ENCODE data around the gene CAPN12. TPM values are rescaled to one million over a fixed set of nuclear protein-coding genes. Genes with fewer than 3 reads are reported as not detected.
A peak's percentile ranks its signal among the peaks of the same experiment; 100 is the strongest.

Gene CAPN12
- total and polyA plus RNA-seq, 10 of the 15 experiments (the other 5 are each of a cell fraction or from before 2014, with no cell fraction given) = 0.64 to 4.6 (median 2.0) TPM

GRCh38 chr19:38718747-38719543 lies 25.3 kb downstream of the CAPN12 start:
- CTCF ChIA-PET = interaction anchor here (1.7 kb wide), 1 partner anchor 85 kb away, joined by 3 read pairs; no protein-coding TSS in a partner anchor
- H3K79me2 ChIP-seq (ENCODE audit: control insufficient read depth, insufficient read depth, low read length) = no peaks in the 10 kb centered on the region
- 92% methylated on average over 24 of the region's 24 CpGs for WGBS (ENCODE audit: insufficient coverage, insufficient replicate concordance, low lambda C conversion rate, missing lambda C conversion rate)
- H3K27ac ChIP-seq (ENCODE audit: control insufficient read depth, insufficient read depth) = no peak overlapping the region
- no peaks in the 10 kb centered on the region for H3K9me3 ChIP-seq (replicated peaks; ENCODE audit: control insufficient read depth, insufficient read depth, low read length)
- FAIRE-seq (no peak), ATAC-seq (no peak), DNase-seq (ENCODE audit: low read depth, low spot score) (no peak)
- POLR2A ChIA-PET = interaction anchor here (0.6 kb wide), 1 partner anchor 21 kb away, joined by 4 read pairs; no protein-coding TSS in a partner anchor
- no peak overlapping the region for H2AFZ ChIP-seq (ENCODE audit: control insufficient read depth, low read depth, low read length)
- in situ Hi-C loops (cut with MboI) (no loop called here), intact Hi-C loops (cut with micrococcal nuclease; ENCODE audit: unreplicated experiment) (no loop called here)
- RAD21 ChIA-PET (ENCODE audit: unreplicated experiment) = no interaction called here
- BruUV-seq (replicated peaks) = no TSS peak
- SMC1A ChIA-PET (ENCODE audit: uncharacterized antibody, unreplicated experiment) = no interaction called here
- no peaks in the 10 kb centered on the region for H3K27me3 ChIP-seq (replicated peaks in 1 of 2; ENCODE audit: control insufficient read depth in 2 of 2, insufficient read depth in 2 of 2, low read length in 1 of 2)
- peaks cover 30 to 38% of the 10 kb centered on the region in 2 experiments for H3K36me3 ChIP-seq (ENCODE audit: control insufficient read depth in 2 of 2, insufficient read depth in 2 of 2, low read length in 1 of 2)
- H3K4me1 ChIP-seq (ENCODE audit: control insufficient read depth, insufficient read depth, low read length) = no peaks in the 10 kb centered on the region
- no peak overlapping the region for H3K4me3 ChIP-seq
- H4K20me1 ChIP-seq (ENCODE audit: control insufficient read depth, insufficient read depth) = no peaks in the 10 kb centered on the region
- TF ChIP-seq BCLAF1 (IDR thresholded peaks at IDR 0.05) = no peak
- TF ChIP-seq EGR1 (IDR thresholded peaks at IDR 0.05; ENCODE audit: borderline replicate concordance in 1 of 2, low read depth in 2 of 2, low read length in 2 of 2) = no peak
- no peak for TF ChIP-seq GATAD2B (conservative IDR thresholded peaks at IDR 0.05; ENCODE audit: low read depth)
- no peak for TF ChIP-seq CHD4 (IDR thresholded peaks at IDR 0.05)
- TF ChIP-seq IKZF1 (conservative IDR thresholded peaks at IDR 0.05) = no peak
- TF ChIP-seq POLR2AphosphoS5 (IDR thresholded peaks at IDR 0.05; ENCODE audit: low read length) = 0 out of 2 replicates have a peak, but pooled peaks have one; percentile 3
- no peak for TF ChIP-seq MLLT1 (IDR thresholded peaks at IDR 0.05)
- TF ChIP-seq POU2F2 (IDR thresholded peaks at IDR 0.05; ENCODE audit: borderline replicate concordance, low read depth, low read length) = no peak
- no peak overlapping the region for H3K4me2 ChIP-seq (ENCODE audit: control insufficient read depth, insufficient read depth)
- no peak overlapping the region for H3K9ac ChIP-seq (ENCODE audit: control insufficient read depth, insufficient read depth, low read length)

All from GM12878 (cell line).